MM.1S (cell line): ENCODE data around the gene SLCO1C1.

Source experiments
- CTCF ChIP-seq: fragments of 300-600 bp; sonication (generic); IDR thresholded peaks from 2 replicates; pipeline ENCODE4 v1.5.1; 2016; ENCODE audit warnings: antibody characterized with exemption, low read length, mixed read lengths
- EZH2 ChIP-seq: fragments of 300-600 bp; sonication (generic); optimal IDR thresholded peaks from 2 replicates; pipeline ENCODE3; 2017; ENCODE audit warnings: low read depth, mild to moderate bottlenecking, antibody characterized with exemption, low read length, mixed read lengths
- EZH2phosphoT487 ChIP-seq: fragments of 300-600 bp; sonication (generic); IDR thresholded peaks from 2 replicates; pipeline ENCODE4 v1.6.1; 2018; ENCODE audit warnings: antibody characterized with exemption, low read length

GRCh38 chr12:20656600-20656999 is 38.5 kb upstream of the SLCO1C1 start:
- TF ChIP-seq CTCF: no peak
- TF ChIP-seq EZH2phosphoT487: no peak
- no peak for TF ChIP-seq EZH2
